Measurements from ENCODE around the gene PTP4A2. TPM values are rescaled to one million over a fixed set of nuclear protein-coding genes. Genes with fewer than 3 reads are reported as not detected.

Gene PTP4A2
- total RNA-seq, 1 experiment from 2014 or later: 201 TPM

DNA sequence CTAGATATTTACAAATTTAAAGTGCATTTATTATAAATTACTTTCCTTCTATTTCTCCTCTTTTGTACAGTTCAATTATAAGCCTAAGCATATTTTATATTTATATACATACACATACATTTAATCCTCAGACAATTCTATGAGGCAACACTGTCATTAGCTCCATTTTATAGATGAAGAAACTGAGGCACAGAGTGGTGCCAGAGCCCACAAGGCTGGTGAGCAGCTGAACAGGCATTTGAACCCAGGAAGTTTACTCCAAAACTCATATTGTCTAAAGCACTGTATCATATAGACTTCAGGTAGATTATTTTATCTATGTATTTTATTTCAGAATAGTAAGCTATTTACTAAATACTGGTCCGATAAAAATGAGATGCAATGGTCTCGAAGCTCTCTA lies 52.3 kb downstream of the PTP4A2 start:
- no peaks in the 10 kb centered on the region for H4K20me1 ChIP-seq (ENCODE audit: insufficient read depth)
- H3K4me3 ChIP-seq: no peak overlapping the region
- intact Hi-C loops (cut with micrococcal nuclease; ENCODE audit: unreplicated experiment): no loop called here
- H2AFZ ChIP-seq: no peak overlapping the region
- H3K9me3 ChIP-seq (ENCODE audit: insufficient read depth, low read depth): no peaks in the 10 kb centered on the region
- H3F3A ChIP-seq (ENCODE audit: insufficient read depth, low read depth): no peaks in the 10 kb centered on the region
- no peaks in the 10 kb centered on the region for H3K27me3 ChIP-seq (ENCODE audit: insufficient read depth, low read depth)
- H3K9me2 ChIP-seq (ENCODE audit: insufficient read depth): no peaks in the 10 kb centered on the region
- CTCF ChIA-PET: interaction anchor here (0.5 kb wide), 1 partner anchor 1160 kb away, joined by 14 read pairs; no protein-coding TSS in a partner anchor
- no peaks in the 10 kb centered on the region for H3K79me2 ChIP-seq (ENCODE audit: low read depth)
- TF ChIP-seq EZH2 (IDR thresholded peaks at IDR 0.05; ENCODE audit: low read depth): no peak
- TF ChIP-seq, protein P1, sequence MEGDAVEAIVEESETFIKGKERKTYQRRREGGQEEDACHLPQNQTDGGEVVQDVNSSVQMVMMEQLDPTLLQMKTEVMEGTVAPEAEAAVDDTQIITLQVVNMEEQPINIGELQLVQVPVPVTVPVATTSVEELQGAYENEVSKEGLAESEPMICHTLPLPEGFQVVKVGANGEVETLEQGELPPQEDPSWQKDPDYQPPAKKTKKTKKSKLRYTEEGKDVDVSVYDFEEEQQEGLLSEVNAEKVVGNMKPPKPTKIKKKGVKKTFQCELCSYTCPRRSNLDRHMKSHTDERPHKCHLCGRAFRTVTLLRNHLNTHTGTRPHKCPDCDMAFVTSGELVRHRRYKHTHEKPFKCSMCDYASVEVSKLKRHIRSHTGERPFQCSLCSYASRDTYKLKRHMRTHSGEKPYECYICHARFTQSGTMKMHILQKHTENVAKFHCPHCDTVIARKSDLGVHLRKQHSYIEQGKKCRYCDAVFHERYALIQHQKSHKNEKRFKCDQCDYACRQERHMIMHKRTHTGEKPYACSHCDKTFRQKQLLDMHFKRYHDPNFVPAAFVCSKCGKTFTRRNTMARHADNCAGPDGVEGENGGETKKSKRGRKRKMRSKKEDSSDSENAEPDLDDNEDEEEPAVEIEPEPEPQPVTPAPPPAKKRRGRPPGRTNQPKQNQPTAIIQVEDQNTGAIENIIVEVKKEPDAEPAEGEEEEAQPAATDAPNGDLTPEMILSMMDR (conservative IDR thresholded peaks at IDR 0.05): no peak
- POLR2A ChIA-PET (ENCODE audit: unreplicated experiment): interaction anchor here (0.6 kb wide), 1 partner anchor 891 kb away, joined by 3 read pairs; no protein-coding TSS in a partner anchor
- no peak overlapping the region for H3K27ac ChIP-seq
- no peaks in the 10 kb centered on the region for H3K36me3 ChIP-seq (ENCODE audit: low read depth)
- BruUV-seq (replicated peaks): no TSS peak
- H3K4me2 ChIP-seq: no peak overlapping the region
- H3K4me1 ChIP-seq (replicated peaks; ENCODE audit: insufficient read depth): no peaks in the 10 kb centered on the region
- DNase-seq: no peak

DNA sequence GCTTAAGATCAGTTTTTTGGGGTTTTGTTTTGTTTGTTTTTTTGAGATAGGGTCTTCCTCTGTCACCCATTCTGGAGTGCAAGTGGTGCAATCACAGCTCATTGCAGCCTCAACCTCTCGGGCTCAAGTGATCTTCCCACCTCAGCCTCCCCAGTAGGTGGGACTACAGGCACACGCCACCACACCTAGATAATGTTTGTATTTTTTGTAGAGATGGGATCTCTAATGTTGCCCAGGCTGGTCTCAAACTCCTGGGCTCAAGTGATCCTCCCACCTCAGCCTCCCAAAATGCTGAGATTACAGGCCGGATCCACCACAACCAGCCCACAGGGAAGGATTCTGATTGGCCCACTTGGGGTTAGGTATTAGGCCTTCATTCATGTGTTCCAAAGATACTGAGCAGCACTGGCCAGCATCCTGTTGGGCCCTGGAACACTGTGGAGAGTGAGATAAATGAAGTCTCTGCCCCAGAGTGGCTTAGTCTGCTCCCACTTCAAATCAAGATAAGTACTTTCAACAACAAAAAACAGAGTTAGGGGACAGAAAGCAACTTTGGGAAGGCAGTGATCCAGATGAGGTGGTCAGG lies 54.7 kb downstream of the PTP4A2 start:
- Histone ChIP-seq H3K36me3 (ENCODE audit: low read depth) (no peaks in the 10 kb centered on the region), H3K4me1 (replicated peaks; ENCODE audit: insufficient read depth) (no peaks in the 10 kb centered on the region), H3K4me3 (no peak overlapping the region), H3K9me3 (ENCODE audit: insufficient read depth, low read depth) (no peaks in the 10 kb centered on the region), H3K9me2 (ENCODE audit: insufficient read depth) (no peaks in the 10 kb centered on the region), H3K27ac (no peak overlapping the region), H3K79me2 (ENCODE audit: low read depth) (no peaks in the 10 kb centered on the region), H3K27me3 (ENCODE audit: insufficient read depth, low read depth) (no peaks in the 10 kb centered on the region), H3K4me2 (no peak overlapping the region), H3F3A (ENCODE audit: insufficient read depth, low read depth) (no peaks in the 10 kb centered on the region), H2AFZ (no peak overlapping the region), H4K20me1 (ENCODE audit: insufficient read depth) (no peaks in the 10 kb centered on the region)
- DNase-seq: no peak
- ChIA-PET CTCF (no interaction called here), POLR2A (ENCODE audit: unreplicated experiment) (interaction anchor here (0.6 kb wide), 1 partner anchor 20 kb away, joined by 3 read pairs; no protein-coding TSS in a partner anchor)
- intact Hi-C loops (cut with micrococcal nuclease; ENCODE audit: unreplicated experiment): no loop called here
- TF ChIP-seq, protein P1 (conservative IDR thresholded peaks at IDR 0.05): no peak
- TF ChIP-seq EZH2 (IDR thresholded peaks at IDR 0.05; ENCODE audit: low read depth): no peak
- BruUV-seq (replicated peaks): no TSS peak

DNA sequence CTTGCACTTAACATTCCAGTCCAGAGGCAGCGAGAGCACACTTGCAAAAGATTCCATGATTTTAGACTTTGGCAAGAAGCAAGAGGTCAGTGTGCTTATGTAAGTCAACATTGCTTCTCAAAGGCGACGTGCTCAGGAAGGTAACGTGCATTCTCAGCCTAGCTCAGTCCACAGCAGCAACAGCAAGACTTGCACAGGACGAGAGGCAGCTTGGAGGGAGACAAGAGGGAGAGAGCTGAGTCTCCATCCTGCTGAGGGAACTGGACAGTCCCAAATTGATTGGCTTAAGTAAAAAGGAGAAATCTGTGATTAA lies 56.5 kb downstream of the PTP4A2 start:
- BruUV-seq (replicated peaks): no TSS peak
- intact Hi-C loops (cut with micrococcal nuclease; ENCODE audit: unreplicated experiment): no loop called here
- H2AFZ ChIP-seq: no peak overlapping the region
- CTCF ChIA-PET: interaction anchor here (0.6 kb wide), 1 partner anchor 999 kb away, joined by 3 read pairs; no protein-coding TSS in a partner anchor
- POLR2A ChIA-PET (ENCODE audit: unreplicated experiment): interaction anchor here (0.8 kb wide), 1 partner anchor 171 kb away, joined by 4 read pairs; no protein-coding TSS in a partner anchor
- no peak overlapping the region for H3K27ac ChIP-seq
- no peak for DNase-seq
- no peaks in the 10 kb centered on the region for H3F3A ChIP-seq (ENCODE audit: insufficient read depth, low read depth)
- TF ChIP-seq EZH2 (IDR thresholded peaks at IDR 0.05; ENCODE audit: low read depth): no peak
- TF ChIP-seq, protein P1 (conservative IDR thresholded peaks at IDR 0.05): no peak
- H3K36me3 ChIP-seq (ENCODE audit: low read depth): no peaks in the 10 kb centered on the region
- no peaks in the 10 kb centered on the region for H3K79me2 ChIP-seq (ENCODE audit: low read depth)
- H3K4me2 ChIP-seq: no peak overlapping the region
- no peak overlapping the region for H3K4me3 ChIP-seq
- H3K9me2 ChIP-seq (ENCODE audit: insufficient read depth): no peaks in the 10 kb centered on the region
- H3K4me1 ChIP-seq (replicated peaks; ENCODE audit: insufficient read depth): no peaks in the 10 kb centered on the region
- no peaks in the 10 kb centered on the region for H3K27me3 ChIP-seq (ENCODE audit: insufficient read depth, low read depth)
- no peaks in the 10 kb centered on the region for H3K9me3 ChIP-seq (ENCODE audit: insufficient read depth, low read depth)
- H4K20me1 ChIP-seq (ENCODE audit: insufficient read depth): no peaks in the 10 kb centered on the region

Measured in PC-9 (cell line).